Measurements from ENCODE around the gene YES1.

GRCh38 chr18:741931-742512 lies 70.0 kb downstream of the YES1 start:
- TF ChIP-seq CTCF (conservative IDR thresholded peaks at IDR 0.05) (peak; percentile 86), ZFX (IDR thresholded peaks at IDR 0.05) (no peak)
